ENCODE measurements around the gene GAS7. TPM values are rescaled to one million over a fixed set of nuclear protein-coding genes. Genes with fewer than 3 reads are reported as not detected.
"Not testable (repeated sequence)": the region's sequence is repeated elsewhere in the genome, so short reads cannot be mapped to it uniquely, and the experiment has no call there.

The GAS7 gene
- total and polyA plus RNA-seq, 9 donors: 7.1 to 48.0 (median 24.2) TPM

- intact Hi-C loops (cut with DNase I): no loop called here
- Histone ChIP-seq H3K4me1 (ENCODE audit: insufficient read depth) (no peaks in the 10 kb centered on the region), H3K27me3 (no peaks in the 10 kb centered on the region), H3K4me3 (no peak overlapping the region), H3K9me3 (no peaks in the 10 kb centered on the region), H3K27ac (no peak overlapping the region), H3K36me3 (no peaks in the 10 kb centered on the region)
- TF ChIP-seq, protein P1, sequence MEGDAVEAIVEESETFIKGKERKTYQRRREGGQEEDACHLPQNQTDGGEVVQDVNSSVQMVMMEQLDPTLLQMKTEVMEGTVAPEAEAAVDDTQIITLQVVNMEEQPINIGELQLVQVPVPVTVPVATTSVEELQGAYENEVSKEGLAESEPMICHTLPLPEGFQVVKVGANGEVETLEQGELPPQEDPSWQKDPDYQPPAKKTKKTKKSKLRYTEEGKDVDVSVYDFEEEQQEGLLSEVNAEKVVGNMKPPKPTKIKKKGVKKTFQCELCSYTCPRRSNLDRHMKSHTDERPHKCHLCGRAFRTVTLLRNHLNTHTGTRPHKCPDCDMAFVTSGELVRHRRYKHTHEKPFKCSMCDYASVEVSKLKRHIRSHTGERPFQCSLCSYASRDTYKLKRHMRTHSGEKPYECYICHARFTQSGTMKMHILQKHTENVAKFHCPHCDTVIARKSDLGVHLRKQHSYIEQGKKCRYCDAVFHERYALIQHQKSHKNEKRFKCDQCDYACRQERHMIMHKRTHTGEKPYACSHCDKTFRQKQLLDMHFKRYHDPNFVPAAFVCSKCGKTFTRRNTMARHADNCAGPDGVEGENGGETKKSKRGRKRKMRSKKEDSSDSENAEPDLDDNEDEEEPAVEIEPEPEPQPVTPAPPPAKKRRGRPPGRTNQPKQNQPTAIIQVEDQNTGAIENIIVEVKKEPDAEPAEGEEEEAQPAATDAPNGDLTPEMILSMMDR (IDR thresholded peaks at IDR 0.05): no peak
- no peak for TF ChIP-seq POLR2A (IDR thresholded peaks at IDR 0.05)
- no peak for TF ChIP-seq EP300 (IDR thresholded peaks at IDR 0.05)
- DNase-seq: no peak
- WGBS, 3 donors: 53 to 83% (median 76%) methylated on average over 13 of the region's 13 CpGs
These were observed 137.1 kb downstream of the GAS7 start for GRCh38 chr17:10061111-10061845.

GRCh38 chr17:10060526-10060925, 137.9 kb downstream of the GAS7 start:
- Histone ChIP-seq H3K4me3 (no peak overlapping the region), H3K27me3 (no peaks in the 10 kb centered on the region), H3K9me3 (no peaks in the 10 kb centered on the region), H3K36me3 (no peaks in the 10 kb centered on the region), H3K27ac (no peak overlapping the region), H3K4me1 (ENCODE audit: insufficient read depth) (no peaks in the 10 kb centered on the region)
- intact Hi-C loops (cut with DNase I): no loop called here
- DNase-seq: no peak
- TF ChIP-seq EP300 (IDR thresholded peaks at IDR 0.05): no peak
- no peak for TF ChIP-seq POLR2A (IDR thresholded peaks at IDR 0.05)
- TF ChIP-seq, protein P1 (IDR thresholded peaks at IDR 0.05): no peak
- WGBS, 3 donors: 88 to 96% (median 95%) methylated on average over 8 of the region's 8 CpGs

- no peak overlapping the region for H3K4me3 ChIP-seq
- DNase-seq: peak in 1 of 5 donors; percentile 50
- no peaks in the 10 kb centered on the region for H3K9me3 ChIP-seq
- WGBS, 3 donors: 40 to 51% (median 46%) methylated on average over 11 of the region's 11 CpGs
- H3K36me3 ChIP-seq: no peaks in the 10 kb centered on the region
- TF ChIP-seq EP300 (IDR thresholded peaks at IDR 0.05) (no peak), POLR2A (IDR thresholded peaks at IDR 0.05) (no peak)
- TF ChIP-seq, protein P1 (IDR thresholded peaks at IDR 0.05): no peak
- no peaks in the 10 kb centered on the region for H3K27me3 ChIP-seq
- H3K4me1 ChIP-seq (ENCODE audit: insufficient read depth): no peaks in the 10 kb centered on the region
- no peak overlapping the region for H3K27ac ChIP-seq
- intact Hi-C loops (cut with DNase I): no loop called here
These were observed 138.7 kb downstream of the GAS7 start for GRCh38 chr17:10059684-10060211.

DNA sequence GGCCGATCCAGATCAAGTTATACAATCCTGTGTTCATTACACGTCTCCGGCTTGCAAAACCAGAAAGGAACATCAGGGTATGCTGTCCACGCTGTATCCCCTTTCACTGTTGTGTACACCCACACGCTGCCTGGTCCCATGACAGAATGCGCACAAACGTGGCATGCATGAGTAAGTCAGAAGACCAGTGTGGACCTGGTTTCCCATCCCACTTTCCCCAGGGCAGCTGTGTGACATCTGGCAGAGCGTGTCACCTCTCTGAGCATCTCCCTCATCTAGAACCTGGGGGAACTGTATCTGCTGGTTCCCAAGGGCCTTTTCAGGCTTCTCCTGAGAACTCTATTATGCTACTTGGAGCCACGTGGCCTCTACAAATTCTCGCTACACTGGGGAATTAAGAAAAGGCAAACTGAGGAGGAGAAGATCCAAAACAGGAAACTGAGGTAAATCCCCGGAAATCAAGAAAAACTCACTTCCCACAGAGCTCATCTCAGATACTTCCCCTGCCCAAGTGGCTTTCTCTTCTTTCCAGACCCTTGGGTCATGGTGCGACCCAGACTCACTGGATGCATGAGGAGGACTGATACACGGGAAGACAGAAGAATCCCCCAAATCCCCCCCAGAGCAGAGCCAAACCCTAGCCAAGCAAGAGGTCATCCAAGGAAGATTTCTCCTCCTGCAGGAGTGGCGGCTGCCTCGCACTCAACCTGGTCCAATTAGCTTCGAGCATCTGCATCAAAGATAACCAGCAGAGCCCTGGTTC, 139.3 kb downstream of the GAS7 start:
- H3K4me3 ChIP-seq: no peak overlapping the region
- no peak for DNase-seq
- H3K27ac ChIP-seq: no peak overlapping the region
- no peaks in the 10 kb centered on the region for H3K9me3 ChIP-seq
- TF ChIP-seq EP300 (IDR thresholded peaks at IDR 0.05) (no peak), POLR2A (IDR thresholded peaks at IDR 0.05) (no peak)
- TF ChIP-seq, protein P1 (IDR thresholded peaks at IDR 0.05): no peak
- H3K36me3 ChIP-seq: no peaks in the 10 kb centered on the region
- no peaks in the 10 kb centered on the region for H3K4me1 ChIP-seq (ENCODE audit: insufficient read depth)
- intact Hi-C loops (cut with DNase I): no loop called here
- 91 to 93% (median 91%) methylated on average over 16 of the region's 16 CpGs for WGBS, 3 donors
- H3K27me3 ChIP-seq: no peaks in the 10 kb centered on the region

- WGBS, 3 donors: 91 to 94% (median 92%) methylated on average over 21 to 25 of the region's 25 CpGs
- H3K36me3 ChIP-seq; H3K27ac ChIP-seq; H3K9me3 ChIP-seq; H3K27me3 ChIP-seq; DNase-seq; H3K4me3 ChIP-seq; intact Hi-C loops (cut with DNase I); H3K4me1 ChIP-seq (ENCODE audit: insufficient read depth): not testable (repeated sequence)
These were observed 140.9 kb downstream of the GAS7 start for GRCh38 chr17:10057466-10057865.
